Lower leg skin (tissue), 4 donors: ENCODE results near the gene BNC2. TPM values are rescaled to one million over a fixed set of nuclear protein-coding genes. Genes with fewer than 3 reads are reported as not detected.

ENCODE experiments used
- DNase-seq, 2 donors: peaks; one replicate each; pipeline ENCODE4 v3.0.0-alpha.2; 2019; ENCODE audit warnings: low spot score in 2 of 2
- H3K4me3 ChIP-seq: fragments of 200-600 bp; sonication (generic); 2 replicates; pipeline ENCODE4 v1.5.1; 2017; ENCODE audit warnings: mild to moderate bottlenecking, low read depth; ENCODE audit not compliant: poor library complexity, severe bottlenecking
- POLR2A ChIP-seq, 2 donors: fragments of 450-650 bp; IDR thresholded peaks; one replicate each; pipeline ENCODE4 v1.6.1; 2016 to 2017; ENCODE audit warnings: antibody characterized with exemption in 2 of 2, mild to moderate bottlenecking in 1 of 2, moderate library complexity in 1 of 2
- WGBS, 2 donors: methylation state at CpG; one replicate each; pipeline ENCODE4 v1.1.5; 2018; 5-methylcytosine and 5-hydroxymethylcytosine counted together
- intact Hi-C: fragments of 100-400 bp; cut with DNase I; formaldehyde crosslinking; loops from one replicate; pipeline ENCODE4 v1.15.0; 2023; ENCODE audit warnings: low total_unique reads
- total RNA-seq, 4 donors: library from RNA; depleted of rRNA; stranded (reverse); fragments of >200 nt; gene quantifications; one replicate each; pipeline ENCODE4 v1.1.0, GENCODE V29; 2016
- TF ChIP-seq, protein P1 (sequence below), 3 donors: fragments of 450-650 bp; IDR thresholded peaks; one replicate each; pipeline ENCODE4 v1.5.1; 2016; ENCODE audit warnings: antibody characterized with exemption in 3 of 3, mild to moderate bottlenecking in 3 of 3, moderate library complexity in 2 of 3

The BNC2 gene
- total RNA-seq, 4 donors from 2014 or later: 1.7 to 8.5 (median 3.7) TPM

DNA sequence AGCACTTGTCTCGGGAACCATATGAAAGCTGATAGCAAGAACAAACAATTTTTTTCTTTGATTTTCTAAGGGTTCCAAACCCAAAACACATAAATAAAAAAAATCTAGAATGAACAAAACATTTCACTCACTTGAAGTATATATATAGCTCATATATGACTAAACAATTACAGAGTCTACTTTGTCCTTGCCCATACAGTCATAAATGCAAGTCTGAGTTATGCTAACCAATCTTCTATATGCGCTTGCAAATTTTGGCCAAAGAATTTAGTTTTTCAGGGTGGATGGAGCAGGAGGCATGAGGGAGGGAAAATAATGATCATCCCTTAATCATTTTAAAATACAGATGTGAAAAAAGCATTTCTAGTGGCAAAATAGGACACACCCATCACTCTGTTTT lies 370.1 kb downstream of the BNC2 start:
- no peak overlapping the region for H3K4me3 ChIP-seq
- TF ChIP-seq, protein P1, sequence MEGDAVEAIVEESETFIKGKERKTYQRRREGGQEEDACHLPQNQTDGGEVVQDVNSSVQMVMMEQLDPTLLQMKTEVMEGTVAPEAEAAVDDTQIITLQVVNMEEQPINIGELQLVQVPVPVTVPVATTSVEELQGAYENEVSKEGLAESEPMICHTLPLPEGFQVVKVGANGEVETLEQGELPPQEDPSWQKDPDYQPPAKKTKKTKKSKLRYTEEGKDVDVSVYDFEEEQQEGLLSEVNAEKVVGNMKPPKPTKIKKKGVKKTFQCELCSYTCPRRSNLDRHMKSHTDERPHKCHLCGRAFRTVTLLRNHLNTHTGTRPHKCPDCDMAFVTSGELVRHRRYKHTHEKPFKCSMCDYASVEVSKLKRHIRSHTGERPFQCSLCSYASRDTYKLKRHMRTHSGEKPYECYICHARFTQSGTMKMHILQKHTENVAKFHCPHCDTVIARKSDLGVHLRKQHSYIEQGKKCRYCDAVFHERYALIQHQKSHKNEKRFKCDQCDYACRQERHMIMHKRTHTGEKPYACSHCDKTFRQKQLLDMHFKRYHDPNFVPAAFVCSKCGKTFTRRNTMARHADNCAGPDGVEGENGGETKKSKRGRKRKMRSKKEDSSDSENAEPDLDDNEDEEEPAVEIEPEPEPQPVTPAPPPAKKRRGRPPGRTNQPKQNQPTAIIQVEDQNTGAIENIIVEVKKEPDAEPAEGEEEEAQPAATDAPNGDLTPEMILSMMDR (IDR thresholded peaks at IDR 0.05): no peak
- TF ChIP-seq POLR2A (IDR thresholded peaks at IDR 0.05): no peak
- intact Hi-C loops: no loop called here
- no peak for DNase-seq
- WGBS, 2 donors: 97 to 99% methylated on average over 2 of the region's 2 CpGs

- intact Hi-C loops: no loop called here
- DNase-seq: no peak
- no peak overlapping the region for H3K4me3 ChIP-seq
- TF ChIP-seq POLR2A (IDR thresholded peaks at IDR 0.05): no peak
- TF ChIP-seq, protein P1 (IDR thresholded peaks at IDR 0.05): no peak
Measured at GRCh38 chr9:16499892-16500291, 370.6 kb downstream of the BNC2 start.

DNA sequence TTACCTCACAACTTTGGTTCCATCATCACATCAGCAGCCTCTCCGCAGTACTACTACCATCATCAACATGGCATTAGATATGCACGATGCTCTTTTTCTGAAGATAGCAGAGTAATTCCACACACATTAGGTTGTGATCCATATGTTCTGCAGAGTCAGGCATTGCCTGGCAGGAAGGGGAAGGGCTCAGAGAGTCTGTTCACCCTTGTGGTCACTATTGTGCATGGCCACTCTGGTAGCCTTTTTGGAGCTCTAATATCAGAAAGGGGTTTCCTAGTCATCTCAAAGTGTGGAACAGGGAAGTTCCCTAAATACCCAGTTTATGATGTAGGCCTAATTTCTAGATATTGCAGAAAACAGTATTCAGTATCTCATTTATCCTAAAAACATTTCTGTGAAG lies 373.6 kb downstream of the BNC2 start:
- no peak overlapping the region for H3K4me3 ChIP-seq
- DNase-seq: no peak
- WGBS, 2 donors: 95 to 97% methylated on average over 2 of the region's 2 CpGs
- intact Hi-C loops: no loop called here
- TF ChIP-seq POLR2A (IDR thresholded peaks at IDR 0.05): no peak
- TF ChIP-seq, protein P1 (IDR thresholded peaks at IDR 0.05): no peak

GRCh38 chr9:16487915-16488314 lies 382.6 kb downstream of the BNC2 start:
- no peak for DNase-seq
- TF ChIP-seq, protein P1 (IDR thresholded peaks at IDR 0.05): no peak
- no peak for TF ChIP-seq POLR2A (IDR thresholded peaks at IDR 0.05)
- intact Hi-C loops: no loop called here
- 72 to 87% methylated on average over 7 of the region's 7 CpGs for WGBS, 2 donors
- H3K4me3 ChIP-seq: no peak overlapping the region

DNA sequence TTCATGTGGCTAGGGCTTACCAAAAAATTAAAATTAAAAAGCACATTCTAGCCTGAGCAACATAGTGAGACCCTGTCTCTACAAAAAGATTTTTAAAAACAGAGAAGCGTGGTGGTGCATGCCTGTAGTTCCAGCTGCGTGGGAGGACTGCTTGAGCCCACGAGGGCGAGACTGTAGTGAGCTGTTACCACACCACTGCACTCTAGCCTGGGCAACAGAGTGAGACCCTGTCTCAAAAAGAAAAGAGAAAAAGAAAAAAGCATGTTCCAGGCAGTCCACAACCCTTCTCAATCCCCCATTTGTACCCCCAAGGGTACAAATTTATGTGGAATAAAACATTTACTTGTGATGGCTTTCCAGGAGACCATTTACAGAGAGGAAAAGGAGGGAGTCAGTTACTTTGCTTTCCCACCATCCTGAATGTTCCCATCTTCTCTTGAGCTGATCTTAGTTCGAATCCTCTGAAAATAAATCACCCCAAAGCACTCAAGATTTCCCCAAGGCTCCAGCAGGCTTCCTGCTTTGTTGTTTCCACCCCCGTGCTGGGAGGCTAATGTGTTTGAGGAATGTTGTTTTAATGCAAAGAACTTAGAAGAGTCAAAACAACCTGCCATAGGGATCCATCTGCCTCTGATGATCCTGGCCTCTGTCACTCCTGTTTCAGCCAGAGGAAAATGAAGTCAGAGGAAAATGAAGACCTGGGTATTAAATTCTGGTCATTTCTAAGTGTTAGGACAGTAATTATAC lies 384.7 kb downstream of the BNC2 start:
- intact Hi-C loops: no loop called here
- H3K4me3 ChIP-seq: no peak overlapping the region
- TF ChIP-seq, protein P1 (IDR thresholded peaks at IDR 0.05): no peak
- TF ChIP-seq POLR2A (IDR thresholded peaks at IDR 0.05): no peak
- DNase-seq: no peak
- 84 to 92% methylated on average over 6 of the region's 6 CpGs for WGBS, 2 donors

- H3K4me3 ChIP-seq: no peak overlapping the region
- 91 to 92% methylated on average over 3 of the region's 3 CpGs for WGBS, 2 donors
- intact Hi-C loops: no loop called here
- DNase-seq: no peak
- no peak for TF ChIP-seq POLR2A (IDR thresholded peaks at IDR 0.05)
- TF ChIP-seq, protein P1 (IDR thresholded peaks at IDR 0.05): no peak
Measured at GRCh38 chr9:16485160-16485559, 385.3 kb downstream of the BNC2 start.
